HUES48 (cell line): Measurements from ENCODE around the gene PARD6G.

ENCODE experiments used
- H3K27ac ChIP-seq: one replicate; pipeline ENCODE4 v1.7.0; 2013; ENCODE audit warnings: low read depth, low read length, inconsistent platforms
- H3K27me3 ChIP-seq: 2 replicates; pipeline ENCODE4 v1.6.1; 2013; ENCODE audit warnings: mild to moderate bottlenecking, low read length; ENCODE audit not compliant: control insufficient read depth, insufficient read depth
- H3K36me3 ChIP-seq: 2 replicates; pipeline ENCODE4 v1.6.1; 2013; ENCODE audit warnings: low read length; ENCODE audit not compliant: control insufficient read depth, insufficient read depth
- H3K4me1 ChIP-seq: 2 replicates; pipeline ENCODE4 v1.6.1; 2013; ENCODE audit warnings: mild to moderate bottlenecking, low read length; ENCODE audit not compliant: control insufficient read depth, insufficient read depth
- H3K4me3 ChIP-seq: 2 replicates; pipeline ENCODE4 v1.5.1; 2013; ENCODE audit warnings: mild to moderate bottlenecking, low read depth, low read length
- H3K9ac ChIP-seq: 2 replicates; pipeline ENCODE4 v1.6.1; 2013; ENCODE audit warnings: mild to moderate bottlenecking, low read depth, low read length, moderate library complexity
- H3K9me3 ChIP-seq: 2 replicates; pipeline ENCODE4 v1.6.1; 2013; ENCODE audit warnings: low read length; ENCODE audit not compliant: control insufficient read depth, insufficient read depth

PARD6G gene

GRCh38 chr18:80109676-80110078 is 137.6 kb downstream of the PARD6G start:
- Histone ChIP-seq H3K4me3 (peak overlapping the region; percentile 84), H3K9me3 (no peaks in the 10 kb centered on the region), H3K27me3 (no peaks in the 10 kb centered on the region), H3K9ac (peak overlapping the region; percentile 38; the same call in 1 of the 2 replicates), H3K36me3 (peaks cover 14% of the 10 kb centered on the region), H3K27ac (peak overlapping the region; percentile 96), H3K4me1 (peaks cover 59% of the 10 kb centered on the region)

GRCh38 chr18:80108739-80109675 is 138.3 kb downstream of the PARD6G start, which contains the start of gene ADNP2:
ADNP2 (plus strand) TSS chr18:80109262; CDS start chr18:80117543, 8,281 bp downstream.
- no peaks in the 10 kb centered on the region for H3K27me3 ChIP-seq
- peak within 1 kb of the TSS; percentile 96 for H3K27ac ChIP-seq
- peak within 1 kb of the TSS; percentile 84 for H3K4me3 ChIP-seq
- H3K9ac ChIP-seq: peak within 1 kb of the TSS; percentile 77
- H3K4me1 ChIP-seq: peaks cover 60% of the 10 kb centered on the region
- peaks cover 14% of the 10 kb centered on the region for H3K36me3 ChIP-seq
- no peaks in the 10 kb centered on the region for H3K9me3 ChIP-seq

- peaks cover 14% of the 10 kb centered on the region for H3K36me3 ChIP-seq
- H3K4me3 ChIP-seq: no peak overlapping the region
- H3K27ac ChIP-seq: no peak overlapping the region
- peaks cover 58% of the 10 kb centered on the region for H3K4me1 ChIP-seq
- H3K9me3 ChIP-seq: no peaks in the 10 kb centered on the region
- no peaks in the 10 kb centered on the region for H3K27me3 ChIP-seq
- no peak overlapping the region for H3K9ac ChIP-seq
Observed at GRCh38 chr18:80108121-80108536, 139.2 kb downstream of the PARD6G start.

DNA sequence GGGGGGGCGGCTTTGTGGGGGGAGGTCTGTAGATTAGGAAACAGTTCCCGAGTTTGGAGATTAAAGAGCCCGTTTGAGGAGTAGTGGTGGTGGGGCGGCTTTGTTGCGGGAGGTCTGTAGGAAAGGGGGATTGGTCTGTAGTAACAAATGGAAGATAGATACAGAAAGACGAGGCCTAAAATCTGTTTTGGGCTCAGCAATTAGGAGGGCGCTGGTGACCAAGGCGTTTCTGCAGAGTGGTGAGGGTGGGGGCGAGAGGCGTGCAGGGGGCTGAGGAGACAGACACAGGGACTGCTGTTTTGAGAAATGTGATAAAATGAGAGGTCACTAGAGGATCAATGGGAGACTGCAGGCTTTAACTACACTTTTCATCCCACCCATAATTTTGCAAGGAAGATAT is 139.9 kb downstream of the PARD6G start:
- H3K4me1 ChIP-seq: peaks cover 53% of the 10 kb centered on the region
- H3K9me3 ChIP-seq: no peaks in the 10 kb centered on the region
- no peak overlapping the region for H3K27ac ChIP-seq
- no peaks in the 10 kb centered on the region for H3K27me3 ChIP-seq
- H3K4me3 ChIP-seq: no peak overlapping the region
- H3K36me3 ChIP-seq: peaks cover 14% of the 10 kb centered on the region
- H3K9ac ChIP-seq: no peak overlapping the region
